HFF-Myc (cell line): ENCODE results near the gene CYREN.

Source experiments
- DNase-seq: peaks from one replicate; pipeline ENCODE4 v3.0.0-alpha.2; 2011; ENCODE audit warnings: low read depth; ENCODE audit errors: extremely low read depth
- H3K4me3 ChIP-seq: replicated peaks from 2 replicates; pipeline ENCODE4 v1.5.1; 2011; ENCODE audit warnings: low read depth, mild to moderate bottlenecking, control low read depth, low read length
- CTCF ChIP-seq: IDR thresholded peaks from 2 replicates; pipeline ENCODE4 v1.5.1; 2012; ENCODE audit warnings: mild to moderate bottlenecking, low read depth, low read length, control low read depth; ENCODE audit errors: missing control alignments

Gene CYREN

GRCh38 chr7:135205850-135206249, 35.3 kb upstream of the CYREN start:
- no peak overlapping the region for H3K4me3 ChIP-seq
- TF ChIP-seq CTCF: no peak
- DNase-seq: no peak

GRCh38 chr7:135204876-135205275, 34.4 kb upstream of the CYREN start:
- DNase-seq: no peak
- TF ChIP-seq CTCF: no peak
- no peak overlapping the region for H3K4me3 ChIP-seq

GRCh38 chr7:135204341-135204749, 33.8 kb upstream of the CYREN start:
- DNase-seq: peak; percentile 49
- TF ChIP-seq CTCF: no peak

GRCh38 chr7:135201350-135201749, 30.8 kb upstream of the CYREN start:
- no peak for DNase-seq
- no peak for TF ChIP-seq CTCF
- H3K4me3 ChIP-seq: no peak overlapping the region

More at GRCh38 chr7:135204341-135204749, 33.8 kb upstream of the CYREN start:
- no peak overlapping the region for H3K4me3 ChIP-seq

- no peak for TF ChIP-seq CTCF
- DNase-seq: no peak
Observed at GRCh38 chr7:135200821-135201331, 30.4 kb upstream of the CYREN start.

GRCh38 chr7:135199439-135199838, 28.9 kb upstream of the CYREN start:
- no peak overlapping the region for H3K4me3 ChIP-seq
- DNase-seq: no peak
- TF ChIP-seq CTCF: no peak

More at GRCh38 chr7:135200821-135201331, 30.4 kb upstream of the CYREN start:
- no peak overlapping the region for H3K4me3 ChIP-seq
